ENCODE data around the gene ANKRD37.

GRCh38 chr4:185435466-185435865, 38.8 kb downstream of the ANKRD37 start:
- TF ChIP-seq, protein P1, sequence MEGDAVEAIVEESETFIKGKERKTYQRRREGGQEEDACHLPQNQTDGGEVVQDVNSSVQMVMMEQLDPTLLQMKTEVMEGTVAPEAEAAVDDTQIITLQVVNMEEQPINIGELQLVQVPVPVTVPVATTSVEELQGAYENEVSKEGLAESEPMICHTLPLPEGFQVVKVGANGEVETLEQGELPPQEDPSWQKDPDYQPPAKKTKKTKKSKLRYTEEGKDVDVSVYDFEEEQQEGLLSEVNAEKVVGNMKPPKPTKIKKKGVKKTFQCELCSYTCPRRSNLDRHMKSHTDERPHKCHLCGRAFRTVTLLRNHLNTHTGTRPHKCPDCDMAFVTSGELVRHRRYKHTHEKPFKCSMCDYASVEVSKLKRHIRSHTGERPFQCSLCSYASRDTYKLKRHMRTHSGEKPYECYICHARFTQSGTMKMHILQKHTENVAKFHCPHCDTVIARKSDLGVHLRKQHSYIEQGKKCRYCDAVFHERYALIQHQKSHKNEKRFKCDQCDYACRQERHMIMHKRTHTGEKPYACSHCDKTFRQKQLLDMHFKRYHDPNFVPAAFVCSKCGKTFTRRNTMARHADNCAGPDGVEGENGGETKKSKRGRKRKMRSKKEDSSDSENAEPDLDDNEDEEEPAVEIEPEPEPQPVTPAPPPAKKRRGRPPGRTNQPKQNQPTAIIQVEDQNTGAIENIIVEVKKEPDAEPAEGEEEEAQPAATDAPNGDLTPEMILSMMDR (conservative IDR thresholded peaks at IDR 0.05 in 1 of 2, IDR thresholded peaks at IDR 0.05 in 1 of 2; ENCODE audit: extremely low read depth in 1 of 2, insufficient read depth in 1 of 2, low read depth in 1 of 2, low read length in 2 of 2): no peak
- no peak for TF ChIP-seq EZH2 (IDR thresholded peaks at IDR 0.05; ENCODE audit: borderline replicate concordance, low read length)
